H1 (cell line): Measurements from ENCODE around the gene PAX5. TPM values are rescaled to one million over a fixed set of nuclear protein-coding genes. Genes with fewer than 3 reads are reported as not detected.

ENCODE experiments used
- CTCF ChIA-PET: fragments of 300-600 bp; sonication (Branson Sonifier 250); formaldehyde crosslinking; loops from one replicate; lab custom pipeline; 2021; ENCODE audit not compliant: partially characterized antibody; lab: Charles Lee
- POLR2A ChIA-PET: fragments of 300-600 bp; sonication (Branson Sonifier 250); formaldehyde crosslinking; loops from one replicate; lab custom pipeline; 2021; ENCODE audit warnings: inconsistent platforms; ENCODE audit not compliant: partially characterized antibody; lab: Charles Lee
- DNase-seq, 2 experiments: peaks; one replicate each; pipeline versions ENCODE4 v3.0.0 to v3.0.0-alpha.2; 2010 to 2022; ENCODE audit warnings: low spot score in 2 of 2, low read depth in 1 of 2, mixed read lengths in 1 of 2
- FAIRE-seq: peaks from 2 replicates; lab custom pipeline; 2011; peaks lifted over from hg19 to GRCh38; lab: Jason Lieb, UNC
- H2AFZ ChIP-seq: 2 replicates; pipeline ENCODE4 v1.8.1; 2012; ENCODE audit warnings: low read length, inconsistent platforms
- H2AK5ac ChIP-seq: 2 replicates; pipeline ENCODE4 v1.6.1; 2013; ENCODE audit warnings: low read depth, low read length
- H2BK120ac ChIP-seq: replicated peaks from 2 replicates; pipeline ENCODE3; 2013; ENCODE audit warnings: low read depth, low read length, inconsistent platforms
- H2BK12ac ChIP-seq: 2 replicates; pipeline ENCODE4 v1.6.1; 2013; ENCODE audit warnings: low read depth, low read length
- H2BK15ac ChIP-seq: 2 replicates; pipeline ENCODE4 v1.6.1; 2013; ENCODE audit warnings: low read length
- H2BK20ac ChIP-seq: 2 replicates; pipeline ENCODE4 v1.6.1; 2013; ENCODE audit warnings: low read length
- H2BK5ac ChIP-seq: 2 replicates; pipeline ENCODE4 v1.6.1; 2013; ENCODE audit warnings: low read depth, low read length
- H3K14ac ChIP-seq: 2 replicates; pipeline ENCODE4 v1.6.1; 2013; ENCODE audit warnings: inconsistent platforms; ENCODE audit not compliant: insufficient read length
- H3K18ac ChIP-seq: 2 replicates; pipeline ENCODE4 v1.6.1; 2013; ENCODE audit warnings: low read length; ENCODE audit errors: extremely low read depth
- H3K23ac ChIP-seq: 2 replicates; pipeline ENCODE4 v1.6.1; 2013; ENCODE audit warnings: inconsistent platforms; ENCODE audit not compliant: insufficient read length
- H3K23me2 ChIP-seq: 2 replicates; pipeline ENCODE4 v1.6.1; 2013; ENCODE audit warnings: low read depth, low read length
- H3K27ac ChIP-seq: 2 replicates; pipeline ENCODE4 v1.6.1; 2011; ENCODE audit warnings: low read depth, low read length, inconsistent platforms
- H3K27me3 ChIP-seq, 4 experiments: replicated peaks in 1 of 4; 1 replicate in 1 of 4; 2 replicates in 3 of 4; pipeline versions ENCODE4 v1.6.1 to v1.8.1; 2011 to 2013; ENCODE audit warnings: low read length in 3 of 4, mild to moderate bottlenecking in 3 of 4, inconsistent platforms in 2 of 4, mixed read lengths in 2 of 4, moderate library complexity in 1 of 4; ENCODE audit not compliant: control insufficient read depth in 3 of 4, insufficient read depth in 3 of 4; ENCODE audit errors: extremely low read depth in 1 of 4
- H3K36me3 ChIP-seq, 4 experiments: 2 replicates each; pipeline versions ENCODE4 v1.6.1 to v1.8.1; 2011 to 2013; ENCODE audit warnings: mild to moderate bottlenecking in 4 of 4, low read length in 3 of 4, moderate library complexity in 2 of 4, control low read depth in 1 of 4, inconsistent platforms in 1 of 4; ENCODE audit not compliant: insufficient read depth in 4 of 4, control insufficient read depth in 2 of 4
- H3K4ac ChIP-seq: replicated peaks from 2 replicates; pipeline ENCODE3; 2013; ENCODE audit warnings: low read length, low read depth, mixed read lengths, inconsistent platforms; ENCODE audit not compliant: insufficient read length
- H3K4me1 ChIP-seq, 4 experiments: replicated peaks in 1 of 4; 1 replicate in 1 of 4; 2 replicates in 3 of 4; pipeline versions ENCODE4 v1.6.1 to v1.8.1; 2011 to 2013; ENCODE audit warnings: low read length in 3 of 4, inconsistent platforms in 2 of 4, mixed read lengths in 1 of 4; ENCODE audit not compliant: insufficient read depth in 4 of 4, control insufficient read depth in 3 of 4
- H3K4me2 ChIP-seq, 2 experiments: 2 replicates each; pipeline versions ENCODE4 v1.6.1 to v1.8.1; 2011 to 2013; ENCODE audit warnings: low read depth in 2 of 2, low read length in 2 of 2, control low read depth in 1 of 2, inconsistent platforms in 1 of 2, mild to moderate bottlenecking in 1 of 2; ENCODE audit not compliant: insufficient read depth in 1 of 2
- H3K4me3 ChIP-seq, 4 experiments: fragments of 200-600, 300-600 bp in 1 of 4; sonication (generic), shearing (Covaris generic), sonication (Bioruptor Twin) in 1 of 4; 2 replicates each; pipeline versions ENCODE4 v1.5.1 to v1.8.1; 2011 to 2016; ENCODE audit warnings: low read length in 4 of 4, low read depth in 3 of 4, control low read depth in 2 of 4, inconsistent platforms in 2 of 4, mild to moderate bottlenecking in 2 of 4, mixed read lengths in 1 of 4, moderate library complexity in 1 of 4; ENCODE audit not compliant: insufficient read depth in 2 of 4; ENCODE audit errors: extremely low read depth in 1 of 4
- H3K56ac ChIP-seq: replicated peaks from 2 replicates; pipeline ENCODE3; 2013; ENCODE audit warnings: low read depth, mild to moderate bottlenecking, mixed read lengths, low read length, inconsistent platforms; ENCODE audit not compliant: insufficient read length
- H3K79me1 ChIP-seq: 2 replicates; pipeline ENCODE4 v1.6.1; 2013; ENCODE audit warnings: low read depth, low read length, control low read depth
- H3K79me2 ChIP-seq, 2 experiments: 2 replicates each; pipeline versions ENCODE4 v1.6.1 to v1.8.1; 2012 to 2013; ENCODE audit warnings: low read length in 2 of 2, mild to moderate bottlenecking in 2 of 2, inconsistent platforms in 1 of 2; ENCODE audit not compliant: insufficient read depth in 2 of 2, control insufficient read depth in 1 of 2
- H3K9ac ChIP-seq, 4 experiments: replicated peaks in 1 of 4; 1 replicate in 1 of 4; 2 replicates in 3 of 4; pipeline versions ENCODE4 v1.6.1 to v1.8.1; 2011 to 2013; ENCODE audit warnings: low read depth in 3 of 4, low read length in 3 of 4, control low read depth in 2 of 4, mild to moderate bottlenecking in 2 of 4, moderate library complexity in 2 of 4, inconsistent platforms in 1 of 4; ENCODE audit errors: extremely low read depth in 1 of 4
- H3K9me3 ChIP-seq, 2 experiments: 2 replicates each; pipeline versions ENCODE4 v1.6.1 to v1.8.1; 2012 to 2013; ENCODE audit warnings: mild to moderate bottlenecking in 2 of 2, moderate library complexity in 2 of 2, control low read depth in 1 of 2, inconsistent platforms in 1 of 2, low read depth in 1 of 2, low read length in 1 of 2, mixed read lengths in 1 of 2; ENCODE audit not compliant: insufficient read depth in 2 of 2
- H4K20me1 ChIP-seq, 2 experiments: replicated peaks in 1 of 2; 2 replicates each; pipeline versions ENCODE3 to v1.8.1; 2011 to 2013; ENCODE audit warnings: inconsistent platforms in 2 of 2, low read length in 2 of 2, mild to moderate bottlenecking in 1 of 2; ENCODE audit not compliant: insufficient read depth in 2 of 2, control insufficient read depth in 1 of 2
- H4K5ac ChIP-seq: 2 replicates; pipeline ENCODE4 v1.6.1; 2013; ENCODE audit warnings: low read length, low read depth, mixed read lengths, inconsistent platforms; ENCODE audit not compliant: insufficient read length
- H4K8ac ChIP-seq: 2 replicates; pipeline ENCODE4 v1.8.0; 2013; ENCODE audit warnings: mild to moderate bottlenecking, moderate library complexity, low read length, inconsistent platforms; ENCODE audit not compliant: insufficient read depth; ENCODE audit errors: extremely low read depth
- H4K91ac ChIP-seq: replicated peaks from 2 replicates; pipeline ENCODE3; 2013; ENCODE audit warnings: low read length, mixed read lengths, inconsistent platforms; ENCODE audit not compliant: insufficient read length
- ASH2L ChIP-seq: fragments of 200-600, 300-600 bp; sonication (generic); IDR thresholded peaks from one replicate; pipeline ENCODE4 v1.7.1; 2017; ENCODE audit warnings: low read length
- CBX5 ChIP-seq: fragments of 300-800, 300-1000 bp; sonication (generic); IDR thresholded peaks from 2 replicates; pipeline ENCODE4 v1.7.1; 2016; ENCODE audit warnings: antibody characterized with exemption, low read length, low read depth
- E2F6 ChIP-seq: IDR thresholded peaks from 2 replicates; pipeline ENCODE4 v1.6.1; 2012; ENCODE audit warnings: inconsistent platforms
- EZH2 ChIP-seq: fragments of 200-600 bp; sonication (generic); IDR thresholded peaks from 2 replicates; pipeline ENCODE4 v1.7.1; 2012; ENCODE audit warnings: low read depth, mild to moderate bottlenecking, moderate library complexity, low read length, inconsistent platforms; ENCODE audit not compliant: severe bottlenecking
- MAX ChIP-seq: IDR thresholded peaks from 2 replicates; pipeline ENCODE4 v1.6.1; 2012; ENCODE audit warnings: inconsistent platforms
- NRF1 ChIP-seq: IDR thresholded peaks from 2 replicates; pipeline ENCODE4 v1.6.1; 2011; ENCODE audit warnings: mild to moderate bottlenecking, low read depth, low read length, improper control_type of control experiment
- SUZ12 ChIP-seq: fragments of 200-600 bp; sonication (generic); IDR thresholded peaks from 2 replicates; pipeline ENCODE4 v1.6.1; 2012; ENCODE audit warnings: mild to moderate bottlenecking, inconsistent platforms, low read length, moderate library complexity, mixed read lengths
- WGBS, 2 experiments: shearing (Covaris generic) in 1 of 2; methylation state at CpG; one replicate each; pipeline versions ENCODE4 v1.1.6 to v1.1.7; 2013 to 2015; ENCODE audit warnings: low lambda C conversion rate in 2 of 2, mixed read lengths in 2 of 2, inconsistent platforms in 1 of 2, low coverage in 1 of 2, missing lambda C conversion rate in 1 of 2; ENCODE audit not compliant: insufficient replicate concordance in 2 of 2, insufficient coverage in 1 of 2, insufficient read length in 1 of 2; ENCODE audit errors: extremely low coverage in 1 of 2, missing lambda C conversion rate in 1 of 2; 5-methylcytosine and 5-hydroxymethylcytosine counted together
- polyA plus RNA-seq, 7 experiments: library from polyadenylated mRNA; depleted of rRNA in 3 of 7; stranded (reverse) in 5 of 7; unstranded in 2 of 7; fragments of >200 nt in 5 of 7; fragments of 200-250 nt in 2 of 7; gene quantifications; 1 replicate in 5 of 7; 2 replicates in 1 of 7; 4 replicates in 1 of 7; pipeline versions ENCODE4 v1.2.1 to v1.2.3, GENCODE V29; 2011 to 2013; ENCODE audit warnings: missing spikeins in 2 of 7, mixed read lengths in 2 of 7
- total RNA-seq: library from RNA; stranded (reverse); fragmentation: NEBNext Ultra II Directional; extraction: Animal tissue kit (Norgen Biotek cat#: 25700); gene quantifications from 2 replicates; pipeline ENCODE4 v1.2.1, GENCODE V29; 2021

Gene PAX5
- total and polyA plus RNA-seq, 2 of the 8 experiments (the other 6 are each of a cell fraction or from before 2014, with no cell fraction given), result 0.29 to 0.43 TPM

GRCh38 chr9:36988848-36989247, 45.2 kb downstream of the PAX5 start:
- Histone ChIP-seq H3K79me1 (no peaks in the 10 kb centered on the region), H2BK20ac (no peak overlapping the region), H3K27me3 (peaks cover 49 to 67% (median 64%) of the 10 kb centered on the region in 4 experiments), H3K4me1 (peaks cover 0 to 19% (median 14%) of the 10 kb centered on the region in 4 experiments; a peak in 6 of 7 replicates), H3K14ac (no peak overlapping the region), H3K4ac (no peak overlapping the region), H3K36me3 (no peaks in the 10 kb centered on the region), H3K18ac (no peak overlapping the region), H4K8ac (no peak overlapping the region), H3K9me3 (no peaks in the 10 kb centered on the region), H3K23me2 (peaks cover 7% of the 10 kb centered on the region; the same call in 1 of the 2 replicates), H2AFZ (no peak overlapping the region), H4K5ac (no peak overlapping the region), H2BK15ac (no peak overlapping the region), H2AK5ac (no peak overlapping the region), H2BK5ac (no peak overlapping the region), H2BK12ac (no peak overlapping the region), H3K23ac (no peak overlapping the region), H4K91ac (no peak overlapping the region), H3K79me2 (no peaks in the 10 kb centered on the region), H4K20me1 (peaks cover 8 to 13% of the 10 kb centered on the region in 2 experiments), H3K9ac (no peak overlapping the region), H3K27ac (no peak overlapping the region), H3K56ac (no peak overlapping the region), H2BK120ac (no peak overlapping the region), H3K4me2 (no peak overlapping the region), H3K4me3 (no peak overlapping the region)
- CTCF ChIA-PET, result interaction anchor here (0.8 to 22.2 kb wide), 22 partner anchors 8 to 375 kb away, joined by 3 to 657 read pairs (median 3); no protein-coding TSS in a partner anchor
- DNase-seq (no peak), FAIRE-seq (no peak)
- TF ChIP-seq MAX (no peak; the same call in 1 of the 2 replicates), E2F6 (no peak), CBX5 (no peak), ASH2L (no peak), EZH2 (no peak), SUZ12 (no peak), NRF1 (no peak)
- POLR2A ChIA-PET, result interaction anchor here (1.0 to 1.3 kb wide), 3 partner anchors 29 to 115 kb away, joined by 3 read pairs; no protein-coding TSS in a partner anchor
- WGBS, 2 experiments, result 49% methylated on average over 6 of the region's 6 CpGs; no CpG with 5 or more reads in 1 of the 2 experiments
